Measurements from ENCODE around the gene LRMDA.

GRCh38 chr10:76395251-76395650, 963.8 kb downstream of the LRMDA start:
- TF ChIP-seq POLR2AphosphoS5 (IDR thresholded peaks at IDR 0.05; ENCODE audit: insufficient read depth, low read depth, low read length) (no peak), POLR2A (IDR thresholded peaks at IDR 0.05; ENCODE audit: low read depth, low read length) (no peak), JUN (IDR thresholded peaks at IDR 0.05; ENCODE audit: borderline replicate concordance, insufficient read depth, insufficient read length, low read depth) (no peak), EZH2 (IDR thresholded peaks at IDR 0.05; ENCODE audit: borderline replicate concordance, low read depth, low read length, severe bottlenecking) (no peak), MAX (IDR thresholded peaks at IDR 0.05; ENCODE audit: insufficient read depth, insufficient read length) (no peak), GATA2 (IDR thresholded peaks at IDR 0.05; ENCODE audit: insufficient read depth, insufficient read length, low read depth, low read length) (no peak), MYC (IDR thresholded peaks at IDR 0.05; ENCODE audit: low read depth, low read length) (no peak)
- TF ChIP-seq, protein P1, sequence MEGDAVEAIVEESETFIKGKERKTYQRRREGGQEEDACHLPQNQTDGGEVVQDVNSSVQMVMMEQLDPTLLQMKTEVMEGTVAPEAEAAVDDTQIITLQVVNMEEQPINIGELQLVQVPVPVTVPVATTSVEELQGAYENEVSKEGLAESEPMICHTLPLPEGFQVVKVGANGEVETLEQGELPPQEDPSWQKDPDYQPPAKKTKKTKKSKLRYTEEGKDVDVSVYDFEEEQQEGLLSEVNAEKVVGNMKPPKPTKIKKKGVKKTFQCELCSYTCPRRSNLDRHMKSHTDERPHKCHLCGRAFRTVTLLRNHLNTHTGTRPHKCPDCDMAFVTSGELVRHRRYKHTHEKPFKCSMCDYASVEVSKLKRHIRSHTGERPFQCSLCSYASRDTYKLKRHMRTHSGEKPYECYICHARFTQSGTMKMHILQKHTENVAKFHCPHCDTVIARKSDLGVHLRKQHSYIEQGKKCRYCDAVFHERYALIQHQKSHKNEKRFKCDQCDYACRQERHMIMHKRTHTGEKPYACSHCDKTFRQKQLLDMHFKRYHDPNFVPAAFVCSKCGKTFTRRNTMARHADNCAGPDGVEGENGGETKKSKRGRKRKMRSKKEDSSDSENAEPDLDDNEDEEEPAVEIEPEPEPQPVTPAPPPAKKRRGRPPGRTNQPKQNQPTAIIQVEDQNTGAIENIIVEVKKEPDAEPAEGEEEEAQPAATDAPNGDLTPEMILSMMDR (IDR thresholded peaks at IDR 0.05; ENCODE audit: extremely low read depth in 1 of 2, insufficient read depth in 1 of 2, low read depth in 1 of 2, low read length in 2 of 2): no peak
